ENCODE measurements around the gene ENO1. TPM values are rescaled to one million over a fixed set of nuclear protein-coding genes. Genes with fewer than 3 reads are reported as not detected.

The ENO1 gene
- total RNA-seq, 2 experiments from 2014 or later, result 4,199 to 4,245 TPM

DNA sequence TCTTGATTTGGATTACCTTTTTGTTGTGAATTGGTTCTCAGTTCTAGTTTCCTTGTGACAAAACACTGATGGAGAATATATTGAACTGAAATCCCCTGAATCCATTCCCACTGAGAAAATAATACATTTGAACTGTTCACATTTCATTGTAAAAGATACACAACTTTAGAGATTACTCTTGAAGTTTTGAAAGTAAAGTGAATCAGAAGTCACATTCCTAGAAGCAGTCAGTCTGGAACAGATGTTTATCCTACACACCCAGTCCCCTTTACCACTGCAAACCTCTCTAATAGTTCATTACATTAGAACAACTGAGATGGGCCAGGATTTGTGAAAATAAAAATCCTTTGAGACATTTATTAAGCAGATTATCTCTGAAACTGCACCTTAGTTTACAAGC, 64.5 kb downstream of the ENO1 start:
- H3K27ac Mint-ChIP-seq, result peak overlapping the region; percentile 48
- H3K4me1 Mint-ChIP-seq (ENCODE audit: low read depth), result peaks cover 53% of the 10 kb centered on the region
- ATAC-seq, result no peak
- no peaks in the 10 kb centered on the region for H3K27me3 Mint-ChIP-seq
- intact Hi-C loops (cut with micrococcal nuclease), result no loop called here
- ChIA-PET POLR2A (interaction anchor here (0.5 to 1.3 kb wide), 3 partner anchors 45 to 317 kb away, joined by 3 read pairs; no protein-coding TSS in a partner anchor), CTCF (interaction anchor here (2.1 kb wide), 1 partner anchor 35 kb away, joined by 11 read pairs; no protein-coding TSS in a partner anchor)
- H3K36me3 Mint-ChIP-seq (ENCODE audit: low read depth), result no peaks in the 10 kb centered on the region
- no peak overlapping the region for H3K4me3 Mint-ChIP-seq
- no peak for DNase-seq
- TF ChIP-seq CTCF (IDR thresholded peaks at IDR 0.05), result no peak
- H3K9me3 Mint-ChIP-seq, result no peaks in the 10 kb centered on the region

- Mint-ChIP-seq H3K27me3 (no peaks in the 10 kb centered on the region), H3K9me3 (no peaks in the 10 kb centered on the region), H3K27ac (no peak overlapping the region), H3K4me3 (no peak overlapping the region), H3K36me3 (ENCODE audit: low read depth) (no peaks in the 10 kb centered on the region), H3K4me1 (ENCODE audit: low read depth) (peaks cover 49% of the 10 kb centered on the region)
- intact Hi-C loops (cut with micrococcal nuclease), result no loop called here
- CTCF ChIA-PET, result interaction anchor here (0.9 to 2.1 kb wide), 4 partner anchors 8 to 192 kb away, joined by 3 to 11 read pairs (median 5); no protein-coding TSS in a partner anchor
- no peak for TF ChIP-seq CTCF (IDR thresholded peaks at IDR 0.05)
- DNase-seq, result no peak
- ATAC-seq, result no peak
- POLR2A ChIA-PET, result interaction anchor here (0.7 to 1.4 kb wide), 4 partner anchors 9 to 390 kb away, joined by 3 read pairs; no protein-coding TSS in a partner anchor
Observed at GRCh38 chr1:8813016-8813763, 65.3 kb downstream of the ENO1 start.

- no peaks in the 10 kb centered on the region for H3K9me3 Mint-ChIP-seq
- no peak overlapping the region for H3K4me3 Mint-ChIP-seq
- intact Hi-C loops (cut with micrococcal nuclease), result no loop called here
- peaks cover 47% of the 10 kb centered on the region for H3K4me1 Mint-ChIP-seq (ENCODE audit: low read depth)
- TF ChIP-seq CTCF (IDR thresholded peaks at IDR 0.05), result no peak
- no peak for ATAC-seq
- H3K36me3 Mint-ChIP-seq (ENCODE audit: low read depth), result no peaks in the 10 kb centered on the region
- no peaks in the 10 kb centered on the region for H3K27me3 Mint-ChIP-seq
- ChIA-PET CTCF (interaction anchor here (1.2 to 2.1 kb wide), 3 partner anchors 9 to 86 kb away, joined by 3 to 11 read pairs (median 5); no protein-coding TSS in a partner anchor), POLR2A (interaction anchor here (1.4 kb wide), 2 partner anchors 10 kb away, joined by 3 read pairs; no protein-coding TSS in a partner anchor)
- no peak for DNase-seq
- H3K27ac Mint-ChIP-seq, result no peak overlapping the region
Observed at GRCh38 chr1:8812081-8812480, 66.4 kb downstream of the ENO1 start.

Small RNA genes lying within 50 kb of the gene (microRNA-seq; reads per million reads assigned to microRNA genes)
- not detected for gene MIR6728 (ENCODE audit: borderline microRNAs expressed, borderline replicate concordance)

Other genes with a start within 250 kb of the ENO1 start
- gene RERE, start 61.0 kb downstream of the ENO1 start, total RNA-seq, result 10 to 100 TPM; 45.8 to 57.1 TPM
- 1 to 10 TPM; 3.5 to 3.9 TPM for gene CA6, start 67.2 kb upstream of the ENO1 start, total RNA-seq
- under 1 TPM in 1 of 2 experiments, not detected in 1; 0.20 TPM for gene SLC2A7, start 147.7 kb upstream of the ENO1 start, total RNA-seq
- not detected for gene SLC2A5, start 190.9 kb upstream of the ENO1 start, total RNA-seq